GM12874 (cell line): Measurements from ENCODE around the gene NELL1.
A peak's percentile ranks its signal among the peaks of the same experiment; 100 is the strongest.

ENCODE experiments used
- TF ChIP-seq, protein P1 (sequence below): IDR thresholded peaks from 2 replicates; pipeline ENCODE4 v1.5.1; 2011; ENCODE audit warnings: low read depth, mild to moderate bottlenecking, control low read depth, low read length, moderate library complexity; ENCODE audit not compliant: insufficient read depth

NELL1 gene

GRCh38 chr11:20647976-20648565 lies 21.3 kb upstream of the NELL1 start:
- TF ChIP-seq, protein P1, sequence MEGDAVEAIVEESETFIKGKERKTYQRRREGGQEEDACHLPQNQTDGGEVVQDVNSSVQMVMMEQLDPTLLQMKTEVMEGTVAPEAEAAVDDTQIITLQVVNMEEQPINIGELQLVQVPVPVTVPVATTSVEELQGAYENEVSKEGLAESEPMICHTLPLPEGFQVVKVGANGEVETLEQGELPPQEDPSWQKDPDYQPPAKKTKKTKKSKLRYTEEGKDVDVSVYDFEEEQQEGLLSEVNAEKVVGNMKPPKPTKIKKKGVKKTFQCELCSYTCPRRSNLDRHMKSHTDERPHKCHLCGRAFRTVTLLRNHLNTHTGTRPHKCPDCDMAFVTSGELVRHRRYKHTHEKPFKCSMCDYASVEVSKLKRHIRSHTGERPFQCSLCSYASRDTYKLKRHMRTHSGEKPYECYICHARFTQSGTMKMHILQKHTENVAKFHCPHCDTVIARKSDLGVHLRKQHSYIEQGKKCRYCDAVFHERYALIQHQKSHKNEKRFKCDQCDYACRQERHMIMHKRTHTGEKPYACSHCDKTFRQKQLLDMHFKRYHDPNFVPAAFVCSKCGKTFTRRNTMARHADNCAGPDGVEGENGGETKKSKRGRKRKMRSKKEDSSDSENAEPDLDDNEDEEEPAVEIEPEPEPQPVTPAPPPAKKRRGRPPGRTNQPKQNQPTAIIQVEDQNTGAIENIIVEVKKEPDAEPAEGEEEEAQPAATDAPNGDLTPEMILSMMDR, result peak; percentile 83

- TF ChIP-seq, protein P1, result no peak
Measured at GRCh38 chr11:20652150-20652806, 17.1 kb upstream of the NELL1 start.

- TF ChIP-seq, protein P1, result no peak
Measured at GRCh38 chr11:20654038-20654437, 15.3 kb upstream of the NELL1 start.

GRCh38 chr11:20656901-20657300 lies 12.5 kb upstream of the NELL1 start:
- TF ChIP-seq, protein P1, result no peak

DNA sequence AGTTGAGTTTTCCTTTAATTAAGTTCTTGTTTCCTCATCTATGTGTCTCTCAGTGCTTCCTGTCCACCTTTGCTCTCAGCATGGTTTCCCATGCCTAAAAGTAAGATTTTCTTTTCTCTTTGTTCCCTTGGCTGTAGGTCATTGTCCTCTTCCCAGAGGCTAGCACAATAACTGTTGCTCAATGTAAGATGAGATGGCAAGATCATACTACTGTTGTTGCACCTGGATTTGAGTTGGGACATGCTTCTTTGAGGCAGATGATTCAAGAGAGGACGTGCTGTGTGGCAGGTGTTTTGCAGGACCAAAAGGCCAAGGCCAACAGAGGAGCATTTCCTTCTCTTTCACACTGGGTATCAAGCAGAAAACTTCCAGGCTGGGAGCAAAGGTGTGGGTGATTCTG lies 11.3 kb upstream of the NELL1 start:
- TF ChIP-seq, protein P1, result no peak

- TF ChIP-seq, protein P1, result no peak
Measured at GRCh38 chr11:20661445-20661844, 7.9 kb upstream of the NELL1 start.

DNA sequence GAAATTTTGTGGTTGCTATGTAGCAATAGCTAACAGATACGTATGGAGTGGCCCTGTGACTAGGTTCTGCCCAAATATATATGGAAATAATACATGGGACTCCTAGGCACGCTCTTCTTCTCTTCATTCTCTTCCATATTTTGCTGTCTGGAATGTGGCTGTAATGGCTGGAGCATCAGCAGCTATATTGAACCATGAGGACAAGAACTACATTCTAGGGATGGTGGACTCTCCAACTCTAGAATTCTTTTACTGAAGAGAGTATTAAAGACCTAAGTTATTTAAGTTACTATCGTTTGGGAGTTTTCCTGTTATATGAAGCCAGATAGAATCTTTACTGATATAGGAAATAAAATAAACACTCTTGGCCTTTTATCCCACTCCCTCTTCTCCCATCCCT lies 7.5 kb upstream of the NELL1 start:
- TF ChIP-seq, protein P1, result no peak
